ENCODE measurements around the gene GCLM.

GCLM gene

GRCh38 chr1:93846206-93846991 lies 62.8 kb downstream of the GCLM start:
- DNase-seq (ENCODE audit: low read depth in 2 of 2) = peak; percentile 64 to 70

- no peak for DNase-seq (ENCODE audit: low read depth in 2 of 2)
Measured at GRCh38 chr1:93845538-93846205, 63.6 kb downstream of the GCLM start.

GRCh38 chr1:93844262-93845045 lies 64.8 kb downstream of the GCLM start:
- DNase-seq (ENCODE audit: low read depth in 2 of 2) = no peak

- no peak for DNase-seq (ENCODE audit: low read depth in 2 of 2)
Measured at GRCh38 chr1:93842750-93843500, 66.3 kb downstream of the GCLM start.

GRCh38 chr1:93841771-93842170 lies 67.5 kb downstream of the GCLM start:
- DNase-seq (ENCODE audit: low read depth in 2 of 2) = no peak

- DNase-seq (ENCODE audit: low read depth in 2 of 2) = no peak
Measured at GRCh38 chr1:93840956-93841482, 68.2 kb downstream of the GCLM start.

GRCh38 chr1:93839753-93840152 lies 69.5 kb downstream of the GCLM start:
- DNase-seq (ENCODE audit: low read depth in 2 of 2) = no peak

GRCh38 chr1:93839307-93839706 lies 69.9 kb downstream of the GCLM start:
- DNase-seq (ENCODE audit: low read depth in 2 of 2) = no peak

- no peak for DNase-seq (ENCODE audit: low read depth in 2 of 2)
Measured at GRCh38 chr1:93837961-93838360, 71.3 kb downstream of the GCLM start.
